ENCODE data around the gene ADAMTSL1.

The ADAMTSL1 gene

DNA sequence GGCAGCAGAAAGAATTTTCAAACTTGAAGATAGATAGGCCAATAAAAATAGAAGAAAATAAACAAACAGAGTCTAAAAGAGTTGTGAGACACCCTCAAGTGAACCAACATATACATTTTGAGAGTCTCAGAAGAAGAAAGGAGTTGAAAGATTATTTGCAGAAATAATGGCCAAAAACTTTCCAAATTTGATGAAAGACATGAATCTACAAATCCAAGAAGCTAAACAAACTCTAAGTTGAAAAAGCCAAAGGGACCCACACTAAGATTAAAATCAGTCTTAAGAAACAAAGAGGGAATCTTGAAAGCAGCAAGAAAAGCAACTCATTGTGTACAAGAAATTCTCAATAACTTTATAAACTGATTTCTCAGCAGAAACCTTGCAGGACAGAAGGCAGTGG lies 422.1 kb downstream of the ADAMTSL1 start:
- no peak for DNase-seq (ENCODE audit: low read depth)
- TF ChIP-seq, protein P1, sequence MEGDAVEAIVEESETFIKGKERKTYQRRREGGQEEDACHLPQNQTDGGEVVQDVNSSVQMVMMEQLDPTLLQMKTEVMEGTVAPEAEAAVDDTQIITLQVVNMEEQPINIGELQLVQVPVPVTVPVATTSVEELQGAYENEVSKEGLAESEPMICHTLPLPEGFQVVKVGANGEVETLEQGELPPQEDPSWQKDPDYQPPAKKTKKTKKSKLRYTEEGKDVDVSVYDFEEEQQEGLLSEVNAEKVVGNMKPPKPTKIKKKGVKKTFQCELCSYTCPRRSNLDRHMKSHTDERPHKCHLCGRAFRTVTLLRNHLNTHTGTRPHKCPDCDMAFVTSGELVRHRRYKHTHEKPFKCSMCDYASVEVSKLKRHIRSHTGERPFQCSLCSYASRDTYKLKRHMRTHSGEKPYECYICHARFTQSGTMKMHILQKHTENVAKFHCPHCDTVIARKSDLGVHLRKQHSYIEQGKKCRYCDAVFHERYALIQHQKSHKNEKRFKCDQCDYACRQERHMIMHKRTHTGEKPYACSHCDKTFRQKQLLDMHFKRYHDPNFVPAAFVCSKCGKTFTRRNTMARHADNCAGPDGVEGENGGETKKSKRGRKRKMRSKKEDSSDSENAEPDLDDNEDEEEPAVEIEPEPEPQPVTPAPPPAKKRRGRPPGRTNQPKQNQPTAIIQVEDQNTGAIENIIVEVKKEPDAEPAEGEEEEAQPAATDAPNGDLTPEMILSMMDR (IDR thresholded peaks at IDR 0.05; ENCODE audit: control insufficient read depth, insufficient read depth, low read depth, low read length, missing control alignments) = no peak
- H3K4me3 ChIP-seq (ENCODE audit: control insufficient read depth, low read depth, low read length) = no peak overlapping the region

DNA sequence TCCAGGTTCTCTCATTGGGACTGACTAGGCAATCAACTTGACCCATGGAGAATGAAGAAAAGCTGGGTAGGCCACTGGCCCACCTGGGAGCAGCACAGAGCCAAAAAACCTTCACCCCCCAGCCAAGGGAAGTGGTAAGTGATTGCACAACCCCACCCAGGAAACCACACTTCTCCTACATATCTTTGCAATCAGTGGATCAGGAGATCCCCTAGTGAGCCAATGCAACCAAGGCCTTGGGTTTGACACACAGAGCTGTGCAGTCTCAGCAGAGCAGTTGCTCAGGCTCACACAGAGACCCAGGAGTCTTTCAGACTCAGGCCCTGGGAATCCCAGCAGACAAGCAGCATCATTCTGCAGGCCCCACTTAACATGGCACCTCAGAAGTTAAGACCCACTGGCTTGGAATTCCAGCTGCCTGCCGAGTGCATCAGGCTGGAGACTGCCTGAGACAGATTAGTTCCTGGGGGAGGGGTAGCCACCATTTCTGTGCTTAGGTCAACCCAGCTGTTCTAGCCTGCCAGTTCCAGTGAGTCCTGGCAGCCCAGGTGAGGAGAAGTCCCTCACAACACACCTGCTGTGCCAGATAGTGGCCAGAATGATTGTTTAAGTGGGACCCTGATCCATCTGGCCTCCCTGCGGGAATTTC lies 422.7 kb downstream of the ADAMTSL1 start:
- TF ChIP-seq, protein P1 (IDR thresholded peaks at IDR 0.05; ENCODE audit: control insufficient read depth, insufficient read depth, low read depth, low read length, missing control alignments) = no peak
- no peak for DNase-seq (ENCODE audit: low read depth)
- H3K4me3 ChIP-seq (ENCODE audit: control insufficient read depth, low read depth, low read length) = no peak overlapping the region

- DNase-seq (ENCODE audit: low read depth) = no peak
- H3K4me3 ChIP-seq (ENCODE audit: control insufficient read depth, low read depth, low read length) = no peak overlapping the region
- TF ChIP-seq, protein P1 (IDR thresholded peaks at IDR 0.05; ENCODE audit: control insufficient read depth, insufficient read depth, low read depth, low read length, missing control alignments) = no peak
Measured at GRCh38 chr9:18903450-18903849, 429.5 kb downstream of the ADAMTSL1 start.

DNA sequence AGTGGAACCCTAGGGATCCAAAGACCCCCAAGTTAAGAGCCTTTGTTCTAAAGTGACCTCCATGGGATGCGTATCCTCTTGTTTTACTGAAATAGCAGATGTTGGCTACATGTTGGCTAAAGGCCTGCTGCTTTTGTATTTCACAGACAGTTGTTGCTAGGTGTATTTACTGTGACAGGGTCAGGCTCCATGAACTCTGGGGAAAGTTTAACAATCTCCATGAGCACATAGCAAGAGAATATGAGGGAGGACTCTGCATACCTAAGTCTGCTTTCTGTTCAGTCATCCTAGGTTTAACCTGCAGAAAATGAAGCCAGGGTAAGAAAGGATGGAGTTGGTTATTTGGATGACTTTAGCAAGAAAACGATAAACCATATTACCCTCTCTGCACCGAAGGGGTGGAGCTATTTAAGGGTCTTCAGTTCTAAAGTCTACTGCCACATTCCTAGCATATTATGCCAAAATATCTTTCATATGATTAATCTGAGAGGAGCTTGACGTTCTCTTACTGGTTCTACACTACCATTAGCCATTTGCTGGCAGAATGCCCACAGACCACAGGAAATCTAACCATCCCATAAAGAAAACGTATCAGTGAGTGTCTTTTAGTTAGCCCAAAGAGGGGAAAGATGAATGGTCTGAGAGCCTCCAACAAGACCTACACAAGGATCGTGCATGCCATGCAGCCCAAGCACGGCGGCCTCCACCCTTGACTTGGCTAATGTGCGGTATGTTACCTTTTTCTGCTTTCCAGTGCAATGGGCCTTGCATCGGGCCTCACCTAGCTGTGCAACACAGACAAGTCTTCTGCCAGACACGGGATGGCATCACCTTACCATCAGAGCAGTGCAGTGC lies 431.3 kb downstream of the ADAMTSL1 start:
- TF ChIP-seq, protein P1 (IDR thresholded peaks at IDR 0.05; ENCODE audit: control insufficient read depth, insufficient read depth, low read depth, low read length, missing control alignments) = no peak
- no peak for DNase-seq (ENCODE audit: low read depth)
- H3K4me3 ChIP-seq (ENCODE audit: control insufficient read depth, low read depth, low read length) = no peak overlapping the region

- H3K4me3 ChIP-seq (ENCODE audit: control insufficient read depth, low read depth, low read length) = no peak overlapping the region
- no peak for DNase-seq (ENCODE audit: low read depth)
- TF ChIP-seq, protein P1 (IDR thresholded peaks at IDR 0.05; ENCODE audit: control insufficient read depth, insufficient read depth, low read depth, low read length, missing control alignments) = no peak
Measured at GRCh38 chr9:18905883-18906629, 432.1 kb downstream of the ADAMTSL1 start.

DNA sequence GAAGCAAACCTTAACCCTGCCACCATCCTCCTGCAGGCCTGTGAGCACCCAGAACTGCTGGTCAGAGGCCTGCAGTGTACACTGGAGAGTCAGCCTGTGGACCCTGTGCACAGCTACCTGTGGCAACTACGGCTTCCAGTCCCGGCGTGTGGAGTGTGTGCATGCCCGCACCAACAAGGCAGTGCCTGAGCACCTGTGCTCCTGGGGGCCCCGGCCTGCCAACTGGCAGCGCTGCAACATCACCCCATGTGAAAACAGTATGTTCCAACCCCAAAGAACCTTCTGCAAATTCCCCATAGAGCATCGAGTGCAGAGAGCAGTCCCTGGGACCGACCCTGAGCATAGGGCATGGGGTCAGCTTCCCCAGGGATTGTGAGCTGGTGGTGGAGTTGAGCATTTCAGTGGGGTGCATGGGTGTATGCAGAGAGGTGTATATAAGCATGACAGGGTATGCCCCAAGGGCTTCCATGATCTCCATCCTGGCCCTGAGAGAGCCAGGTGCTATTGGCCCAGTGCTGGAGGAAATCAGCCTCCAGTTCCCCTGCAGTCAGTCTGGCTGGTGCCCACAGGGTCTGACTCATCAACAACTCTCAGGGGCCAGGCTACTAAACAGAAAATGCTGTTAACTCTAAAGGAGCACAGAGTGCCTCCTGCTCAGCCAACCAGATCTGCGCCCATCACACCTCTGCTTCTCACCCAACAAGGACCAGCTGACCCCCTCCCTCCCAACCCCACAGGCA lies 432.9 kb downstream of the ADAMTSL1 start:
- no peak for DNase-seq (ENCODE audit: low read depth)
- H3K4me3 ChIP-seq (ENCODE audit: control insufficient read depth, low read depth, low read length) = no peak overlapping the region
- TF ChIP-seq, protein P1 (IDR thresholded peaks at IDR 0.05; ENCODE audit: control insufficient read depth, insufficient read depth, low read depth, low read length, missing control alignments) = no peak
